Tongue (tissue), 2 donors: ENCODE results near the gene SMIM5. TPM values are rescaled to one million over a fixed set of nuclear protein-coding genes. Genes with fewer than 3 reads are reported as not detected.
"Not testable (repeated sequence)": the region's sequence is repeated elsewhere in the genome, so short reads cannot be mapped to it uniquely, and the experiment has no call there.

ENCODE experiments used
- DNase-seq: peaks from one replicate; pipeline ENCODE4 v3.0.0-alpha.2; 2015
- total RNA-seq: library from RNA; depleted of rRNA; stranded (reverse); fragments of >200 nt; gene quantifications from one replicate; pipeline ENCODE4 v1.2.3, GENCODE V29; 2014

The SMIM5 gene
- total RNA-seq, 1 donor from 2014 or later: 5.9 TPM

DNA sequence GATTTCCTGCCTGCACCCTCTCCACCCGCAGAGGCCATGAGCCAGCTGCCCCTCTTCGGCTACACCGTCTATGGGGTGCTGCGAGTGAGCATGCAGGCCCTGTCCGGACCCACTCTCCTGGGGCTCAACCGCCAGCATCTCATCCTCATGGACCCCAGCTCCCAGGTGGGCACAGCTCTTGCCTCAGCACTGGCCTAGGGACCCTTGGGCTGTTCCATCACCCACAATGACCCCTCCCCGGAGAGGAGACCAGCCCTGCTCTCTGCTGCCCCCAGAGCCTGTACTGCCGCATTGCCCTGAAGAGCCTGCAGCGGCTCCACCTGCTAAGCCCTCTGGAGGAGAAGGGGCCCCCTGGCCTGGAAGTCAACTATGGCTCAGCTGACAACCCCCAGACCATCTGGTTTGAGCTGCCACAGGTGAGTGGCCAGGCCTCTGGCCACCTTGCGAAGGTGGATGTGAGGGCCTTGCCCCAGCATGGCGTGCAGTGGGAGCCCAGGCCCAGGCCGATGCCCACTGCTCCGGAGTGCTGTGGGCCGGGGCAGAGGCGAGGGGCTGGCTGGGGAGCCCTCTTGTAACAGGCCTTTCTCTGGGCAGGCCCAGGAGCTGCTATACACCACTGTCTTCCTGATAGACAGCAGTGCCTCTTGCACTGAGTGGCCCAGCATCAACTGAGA is 7.3 kb upstream of the SMIM5 start:
- DNase-seq: peak; percentile 59

DNA sequence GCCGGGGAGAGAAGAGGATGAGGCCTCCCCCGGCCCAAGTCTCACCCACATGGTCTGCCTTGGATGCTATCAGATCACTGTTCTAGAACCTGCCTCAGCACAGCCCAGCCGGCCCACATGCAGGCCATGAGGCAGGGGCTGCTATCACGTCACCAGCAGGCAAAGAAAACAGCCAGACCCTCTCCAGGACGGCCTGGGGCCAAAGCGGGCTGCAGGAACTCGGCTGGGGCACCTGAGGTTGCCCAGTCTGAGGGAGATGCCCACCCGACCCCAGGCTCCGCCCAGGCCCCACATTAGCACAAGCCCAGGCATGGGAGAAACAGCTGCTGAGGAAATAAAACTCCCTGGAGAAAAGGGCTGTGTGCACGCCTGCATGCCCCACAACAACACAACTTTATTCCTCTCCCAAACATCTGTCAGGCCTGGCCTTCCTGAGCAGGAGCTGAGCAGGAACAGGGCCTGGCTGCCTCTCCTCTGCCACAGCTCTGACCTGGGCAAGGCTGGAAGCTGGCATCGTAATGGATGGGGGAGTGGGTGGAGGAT is 6.7 kb upstream of the SMIM5 start:
- DNase-seq: no peak

DNA sequence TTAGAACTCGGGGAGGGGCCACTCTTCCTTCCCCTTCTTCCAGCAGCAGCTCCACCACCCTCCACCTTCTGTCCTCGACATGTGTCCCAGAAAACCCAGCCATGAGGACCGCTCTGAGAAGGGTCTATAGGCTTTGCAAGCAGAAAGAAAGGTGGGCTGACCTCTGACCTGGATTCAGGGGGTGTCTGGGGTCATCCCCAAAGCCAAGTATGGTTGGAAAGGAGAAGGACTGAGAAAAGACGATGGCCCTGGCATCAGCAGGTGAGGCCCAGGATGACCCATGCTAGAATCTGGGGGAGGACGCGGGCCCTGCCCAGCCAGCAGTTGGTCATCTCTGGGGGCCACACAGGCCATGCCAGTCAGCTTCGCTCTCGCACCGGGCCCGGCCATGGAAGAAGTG is 6.1 kb upstream of the SMIM5 start:
- no peak for DNase-seq

DNA sequence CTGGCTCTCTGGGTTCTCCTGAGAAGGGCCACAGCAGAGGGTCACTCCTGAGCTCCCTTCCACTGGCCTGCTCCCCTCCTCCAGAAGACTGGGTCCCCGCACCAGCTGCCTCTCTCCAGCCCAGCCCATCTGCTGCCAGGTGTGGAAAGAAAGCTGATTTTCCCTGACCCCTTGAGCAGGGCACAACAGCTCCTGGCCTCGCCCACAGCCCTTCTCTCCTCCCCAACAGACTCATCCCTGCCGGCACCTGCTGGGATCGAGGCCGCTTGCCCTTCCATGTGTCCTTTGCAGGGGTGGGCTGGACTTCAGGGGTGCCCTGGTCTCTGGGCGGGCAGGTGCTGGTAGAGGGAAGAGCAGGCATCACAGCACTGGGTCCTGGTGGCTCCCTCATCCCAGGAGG is 4.8 kb upstream of the SMIM5 start:
- no peak for DNase-seq

DNA sequence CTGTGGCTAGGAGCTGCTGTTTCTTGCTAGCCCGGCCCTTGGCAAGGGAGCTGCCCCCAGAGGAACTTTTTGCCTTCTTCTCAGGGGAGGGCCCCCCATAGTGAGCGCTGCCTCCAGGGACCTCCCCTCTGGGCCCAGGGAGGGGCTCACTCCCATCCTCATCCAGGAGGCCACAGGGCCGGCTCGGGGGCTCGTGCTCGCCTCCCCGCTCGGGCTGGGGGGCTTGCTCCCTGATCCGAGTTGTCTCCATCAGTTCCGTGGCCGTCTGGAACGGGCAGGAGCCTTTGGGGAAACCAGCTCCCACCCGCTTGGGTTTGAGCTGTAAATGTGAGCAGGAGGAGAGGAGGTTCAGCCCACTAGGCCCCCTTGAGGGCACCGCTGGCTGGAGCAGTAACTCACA is 4.1 kb upstream of the SMIM5 start:
- no peak for DNase-seq

DNA sequence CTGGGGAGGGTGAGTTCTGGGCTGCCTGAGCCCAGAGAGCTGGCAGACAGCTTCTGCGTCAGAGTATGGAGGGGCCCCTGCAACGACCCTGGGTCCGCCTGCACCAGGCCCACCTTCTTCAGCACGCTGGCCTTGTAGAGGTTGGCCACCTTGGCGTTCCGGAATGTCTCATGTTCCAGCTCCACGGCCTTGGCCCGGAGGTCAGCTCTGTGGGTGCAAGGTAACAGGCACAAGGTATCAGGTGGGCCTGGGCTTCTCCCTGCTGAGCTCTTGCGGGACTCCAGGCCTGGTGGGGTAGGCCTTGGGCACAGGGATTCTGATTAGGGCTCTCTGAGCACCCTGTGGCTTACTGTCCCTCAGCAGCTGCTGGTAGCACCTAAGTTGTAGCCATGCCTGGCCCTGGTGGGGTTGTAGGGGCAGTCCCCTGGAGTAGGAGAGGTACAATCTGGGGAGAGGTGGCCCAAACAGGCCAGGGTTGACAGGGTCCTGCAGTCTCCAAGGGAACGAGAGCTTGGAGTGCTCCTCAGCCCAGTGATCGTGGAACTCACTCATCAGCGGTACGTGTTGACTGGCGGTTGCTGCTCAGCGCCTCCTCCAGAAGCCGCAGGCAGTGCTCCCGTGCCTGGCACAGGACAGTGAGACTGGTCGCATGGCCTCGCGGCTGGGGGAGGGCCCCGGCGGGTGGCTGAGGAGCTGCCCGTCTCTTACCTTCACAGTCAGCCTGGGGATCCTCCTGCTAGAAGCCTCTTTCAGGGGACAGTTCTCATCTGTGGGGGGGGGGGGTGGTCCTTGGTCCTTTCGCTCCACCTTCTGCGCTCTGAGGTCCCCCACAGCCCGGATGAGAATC is 2.9 kb upstream of the SMIM5 start:
- no peak for DNase-seq

DNA sequence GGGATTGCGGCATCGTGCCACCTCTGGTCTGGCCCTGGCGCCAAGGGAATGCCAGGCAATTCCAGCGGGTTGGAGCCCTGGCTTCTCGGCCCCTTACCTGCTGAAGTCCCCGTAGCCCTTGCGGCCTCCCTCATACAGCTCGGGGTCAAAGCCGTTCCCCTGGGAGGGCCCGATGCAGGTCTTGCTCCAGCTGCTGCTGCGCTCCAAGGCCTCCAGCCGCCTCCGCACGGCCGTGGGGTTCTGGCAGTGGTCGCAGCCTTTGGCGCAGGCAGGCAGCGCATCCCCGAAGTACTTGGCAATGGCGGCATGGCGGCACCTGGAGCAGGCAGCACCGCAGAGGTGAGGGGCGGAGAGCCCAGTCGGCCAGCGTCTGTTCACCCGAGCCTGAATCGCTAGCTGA is 1.9 kb upstream of the SMIM5 start:
- DNase-seq: no peak

DNA sequence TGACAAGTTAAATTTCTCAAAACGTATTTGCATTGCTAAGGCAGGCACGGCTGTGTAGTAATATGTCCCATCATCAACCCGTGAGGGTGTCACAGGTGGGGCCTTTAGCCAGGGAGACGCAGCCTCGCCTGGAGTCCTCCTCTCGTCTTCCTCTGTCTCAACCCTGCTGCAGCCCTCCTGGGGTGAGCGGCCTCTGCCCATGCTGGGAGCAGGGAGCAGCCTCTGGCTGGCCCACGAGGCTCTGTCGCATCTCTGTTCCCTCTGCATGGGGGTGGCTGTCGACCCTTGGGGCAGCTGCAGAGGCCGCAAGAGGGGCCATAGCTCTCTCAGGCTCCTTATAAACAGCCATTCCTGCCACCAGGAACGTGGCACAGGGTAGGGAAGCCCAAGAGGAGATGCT is 806 bp upstream of the SMIM5 start:
- DNase-seq: no peak

DNA sequence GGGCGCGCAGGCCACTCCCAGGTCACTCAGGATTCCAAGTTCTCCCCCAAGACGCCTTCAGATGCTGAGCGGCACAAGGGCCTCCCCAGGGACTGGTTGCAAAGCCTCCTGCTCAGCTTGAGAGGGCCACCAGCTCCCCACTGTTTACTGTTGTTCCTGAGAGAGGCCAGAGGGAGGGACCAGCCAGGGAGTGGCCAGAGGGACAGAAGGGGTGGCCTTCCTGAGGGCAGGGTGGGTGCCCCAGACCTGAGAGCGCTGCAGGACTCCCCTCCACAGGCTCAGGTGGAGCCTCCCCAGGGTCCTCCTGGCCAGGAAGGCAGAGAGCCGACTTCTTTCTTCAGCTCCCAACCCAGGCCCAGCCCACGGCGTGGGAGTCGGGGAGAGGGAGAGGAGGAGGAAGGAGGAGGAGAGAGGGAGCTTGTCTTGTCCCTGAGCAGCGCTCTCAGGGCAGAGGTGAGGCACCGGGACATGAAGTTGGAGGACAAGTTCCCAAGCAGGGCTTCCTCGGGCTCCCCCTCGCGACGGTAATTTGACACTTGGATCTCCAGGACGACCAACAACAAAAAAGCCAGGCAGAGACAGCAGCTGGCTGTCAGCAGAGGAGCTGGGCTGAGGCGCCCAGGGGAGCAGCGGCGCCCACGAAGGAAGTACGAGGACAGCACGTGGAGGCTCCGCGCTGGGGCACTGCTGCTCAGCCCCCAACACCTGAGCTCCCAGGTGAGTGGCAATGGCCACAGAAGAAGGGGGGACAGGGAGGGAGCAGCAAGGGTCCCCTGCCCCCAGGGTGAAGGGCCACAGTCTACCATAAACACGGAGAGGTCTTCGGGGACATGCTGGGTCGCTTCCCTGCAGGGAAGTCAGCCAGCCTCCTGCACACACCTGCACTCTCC is 497 bp downstream of the SMIM5 start:
- DNase-seq: peak; percentile 98

DNA sequence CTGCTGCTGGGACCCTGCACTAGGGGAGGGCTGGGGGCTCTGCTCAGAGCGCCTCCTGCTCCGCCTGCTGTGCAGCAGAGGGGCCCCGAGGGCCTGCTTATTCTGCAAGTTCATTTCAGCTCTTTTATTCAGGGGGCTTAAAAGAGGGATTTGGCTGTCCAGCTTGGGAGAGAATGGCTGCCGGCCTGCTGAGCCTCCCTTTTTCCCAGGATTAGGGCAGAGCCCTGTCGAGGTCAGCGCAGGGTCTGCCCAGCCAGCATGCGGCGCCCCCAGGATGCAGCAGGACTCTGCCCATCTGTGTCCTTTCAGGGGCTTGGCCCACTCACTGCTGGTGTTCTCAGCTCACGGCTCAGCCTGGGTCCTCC is 1.1 kb downstream of the SMIM5 start:
- DNase-seq: no peak

DNA sequence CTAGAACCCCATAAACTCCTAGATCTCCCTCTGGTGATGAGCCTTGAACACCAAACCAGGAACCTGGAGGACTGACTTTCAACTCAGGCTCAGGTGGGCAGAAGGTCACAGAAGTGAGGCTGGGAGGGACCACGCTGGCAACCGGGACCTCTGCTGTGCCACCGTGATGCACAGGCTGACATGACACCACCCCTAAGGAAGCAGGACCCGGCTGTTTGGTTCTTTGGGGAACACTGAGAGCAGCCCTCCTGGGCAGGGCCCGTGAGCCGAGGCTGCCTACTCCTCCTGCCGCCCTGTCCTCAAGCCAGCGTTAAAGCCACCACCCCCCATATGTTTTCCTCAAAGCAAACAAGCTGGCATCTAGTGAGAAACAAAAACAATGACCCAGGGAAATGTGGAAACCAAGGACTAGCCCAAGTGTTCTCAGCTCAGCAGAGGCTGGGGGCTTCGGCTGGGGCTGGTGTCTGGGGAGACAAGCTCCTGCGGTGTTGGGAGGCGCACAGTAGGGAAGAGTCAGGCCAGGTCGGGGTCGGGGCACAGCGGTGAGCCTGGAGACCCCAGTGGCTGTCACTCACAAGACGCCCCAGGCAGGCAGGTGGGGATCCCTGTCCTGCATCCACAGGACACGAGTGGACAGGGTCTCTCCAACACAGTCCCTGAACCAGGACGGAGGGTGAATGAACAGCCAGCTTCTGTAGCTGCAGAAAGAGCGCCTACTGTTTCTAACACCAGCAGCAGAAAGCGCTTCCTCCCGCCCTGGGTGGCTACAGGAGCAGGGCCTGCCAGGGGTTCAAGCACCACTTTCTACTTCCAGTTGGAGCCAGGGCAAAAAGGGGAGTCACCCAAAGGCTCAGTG is 1.7 kb downstream of the SMIM5 start:
- no peak for DNase-seq

DNA sequence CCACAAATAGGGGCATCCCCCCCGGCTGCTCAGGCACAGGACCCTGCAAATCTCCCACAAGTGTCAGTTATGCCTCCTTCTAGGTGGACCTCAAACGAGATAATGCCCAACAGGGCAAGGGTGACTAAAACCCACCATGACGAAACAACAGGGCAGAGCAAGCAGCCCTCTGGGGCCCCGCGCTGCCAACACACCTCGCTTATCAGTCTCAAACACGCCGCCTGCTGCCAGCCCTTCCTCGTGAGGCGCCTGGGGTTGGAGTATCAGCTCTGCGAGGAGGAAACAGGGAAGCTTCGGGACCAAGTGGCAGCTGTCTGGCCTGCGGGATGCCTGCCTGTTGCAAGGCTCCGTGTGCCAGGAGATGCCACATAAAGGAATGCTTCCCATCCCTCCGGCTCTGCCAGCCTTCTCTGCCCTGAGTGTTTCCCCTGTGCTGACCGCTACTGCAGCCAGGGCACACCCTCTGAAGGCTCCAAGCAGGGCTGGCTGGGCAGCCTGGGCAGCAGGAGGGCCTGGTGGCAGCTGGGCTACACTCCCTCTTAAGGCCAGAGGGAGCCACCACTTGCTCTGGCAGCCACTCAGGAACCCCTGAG is 2.5 kb downstream of the SMIM5 start:
- DNase-seq: peak; percentile 54

DNA sequence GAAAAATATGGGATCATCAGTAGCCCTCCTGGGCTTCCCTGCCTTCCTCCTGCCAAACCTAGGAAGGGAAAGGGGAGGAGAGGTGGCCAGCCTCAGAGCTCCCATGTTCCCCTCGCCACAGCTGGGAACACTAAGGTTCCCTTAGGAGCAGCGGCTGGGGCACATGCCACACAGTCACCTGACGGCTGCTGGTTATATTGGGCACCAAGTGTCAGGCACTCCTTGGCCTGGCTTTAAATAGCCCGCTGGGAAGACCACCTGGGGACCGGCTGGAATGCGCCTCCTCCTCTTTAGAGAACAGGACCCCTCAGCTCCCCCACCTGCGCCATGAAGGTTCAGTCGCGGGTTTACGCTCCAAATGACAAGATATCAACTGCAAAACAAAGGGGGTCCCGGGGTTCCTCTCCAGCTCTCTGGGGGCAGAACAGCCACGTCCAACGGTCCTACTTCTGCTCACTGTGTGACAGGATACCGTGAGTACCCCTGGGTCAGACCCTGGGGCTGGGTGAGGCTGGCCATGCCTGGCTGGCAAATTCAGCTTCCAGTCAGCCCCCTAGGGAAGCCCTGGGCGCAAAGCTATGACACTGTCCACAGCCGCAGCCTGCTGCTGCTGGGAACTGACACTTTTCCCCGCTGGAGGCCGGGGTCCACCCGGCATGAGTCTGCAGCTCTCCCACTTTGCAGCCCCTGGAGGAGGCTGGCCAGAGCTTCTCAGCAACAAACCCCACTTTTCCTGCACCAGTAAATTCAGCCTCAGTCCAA is 3.3 kb downstream of the SMIM5 start:
- DNase-seq: no peak

DNA sequence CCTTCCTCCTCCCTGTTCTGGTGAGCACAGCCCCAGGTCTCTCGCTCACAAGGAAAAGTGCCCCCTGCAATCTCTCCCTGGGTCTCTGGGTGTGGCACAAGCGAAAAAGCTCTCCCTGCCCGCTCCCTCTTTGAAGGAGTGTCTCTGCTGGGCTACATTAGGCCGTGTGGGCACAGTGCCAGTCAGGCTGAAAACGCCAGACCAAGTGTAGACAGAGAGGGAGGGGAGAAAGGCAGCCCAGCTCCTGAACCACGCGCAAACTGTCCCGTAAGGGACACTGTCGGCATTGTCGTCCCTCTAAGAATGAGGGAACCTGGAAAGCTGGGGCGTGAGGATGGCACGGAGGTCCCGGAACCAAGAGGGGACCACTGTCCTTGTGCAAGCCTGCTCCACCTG is 3.9 kb downstream of the SMIM5 start:
- peak; percentile 78 for DNase-seq

DNA sequence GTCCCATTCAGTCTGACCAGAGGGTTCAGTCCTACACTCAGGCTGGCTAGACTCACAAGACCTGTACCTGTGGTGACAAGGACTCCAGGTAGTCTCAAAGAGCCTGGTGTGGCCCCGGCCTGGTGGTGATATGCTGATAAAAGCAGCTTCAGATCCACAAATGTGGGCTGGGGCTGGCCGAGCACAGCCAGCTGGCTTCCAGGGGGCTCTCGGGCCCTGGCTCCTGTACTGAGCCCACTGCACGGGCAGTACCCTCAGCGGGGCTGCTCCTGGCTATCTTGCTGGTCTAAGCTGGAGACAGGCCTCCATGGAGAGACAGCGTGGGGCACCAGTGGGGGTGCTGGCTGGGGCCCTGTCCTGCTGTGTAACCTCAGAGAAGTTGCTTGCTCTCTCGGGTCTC is 4.3 kb downstream of the SMIM5 start:
- DNase-seq: no peak

DNA sequence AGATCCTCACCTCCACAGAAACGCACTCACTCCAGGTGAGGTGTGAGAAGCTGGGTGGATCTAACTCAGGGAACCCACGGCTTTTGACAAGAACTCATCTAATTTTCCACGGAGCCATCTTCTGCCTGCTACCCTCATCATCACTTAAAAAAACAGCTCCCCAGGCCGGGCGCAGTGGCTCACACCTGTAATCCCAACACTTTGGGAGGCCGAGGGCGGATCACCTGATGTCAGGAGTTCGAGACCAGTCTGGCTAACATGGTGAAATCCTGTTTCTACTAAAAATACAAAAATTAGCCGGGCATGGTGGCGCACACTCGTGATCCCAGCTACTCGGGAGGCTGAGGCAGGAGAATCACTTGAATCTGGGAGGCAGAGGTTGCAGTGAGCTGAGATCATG is 4.8 kb downstream of the SMIM5 start:
- DNase-seq: not testable (repeated sequence)

DNA sequence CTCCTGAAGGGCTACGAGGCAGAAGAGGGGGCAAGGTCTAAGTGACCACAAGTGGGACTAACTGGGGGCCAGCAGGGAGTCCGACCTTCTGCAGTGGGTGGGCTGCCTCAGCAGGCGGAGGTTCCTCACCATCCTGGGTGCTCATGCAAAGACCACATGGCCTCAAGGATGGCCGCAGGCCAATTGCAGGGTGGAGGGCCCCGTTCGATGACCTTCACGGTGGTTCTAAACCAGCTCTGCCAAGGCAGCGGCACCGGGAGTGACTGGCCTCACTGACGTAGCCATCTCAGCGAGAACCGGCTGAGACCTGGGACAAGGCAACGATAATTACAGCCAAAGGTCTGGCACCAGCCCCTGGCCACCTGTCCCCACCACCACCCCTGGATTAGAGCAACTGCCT is 5.7 kb downstream of the SMIM5 start:
- DNase-seq: no peak

DNA sequence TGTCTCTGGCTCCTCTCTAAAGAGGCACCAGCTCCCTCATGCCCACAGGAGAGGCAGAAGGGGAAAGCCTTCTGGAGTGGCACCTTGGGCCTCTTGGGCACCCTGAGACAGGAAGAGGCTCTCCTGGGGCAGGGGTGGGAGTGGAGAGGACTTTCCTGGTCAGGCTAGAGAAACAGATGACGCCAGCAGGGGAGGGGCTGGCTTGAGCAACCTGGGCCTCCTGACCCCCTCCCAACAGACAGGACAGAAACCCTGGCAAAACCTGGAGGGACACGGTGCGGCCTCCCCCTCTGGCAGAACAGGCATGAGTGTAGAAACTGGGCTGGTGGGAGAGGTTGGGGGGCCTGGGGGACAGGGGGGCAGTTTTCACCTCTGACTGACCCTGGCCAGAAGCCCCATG is 6.1 kb downstream of the SMIM5 start:
- DNase-seq: no peak

DNA sequence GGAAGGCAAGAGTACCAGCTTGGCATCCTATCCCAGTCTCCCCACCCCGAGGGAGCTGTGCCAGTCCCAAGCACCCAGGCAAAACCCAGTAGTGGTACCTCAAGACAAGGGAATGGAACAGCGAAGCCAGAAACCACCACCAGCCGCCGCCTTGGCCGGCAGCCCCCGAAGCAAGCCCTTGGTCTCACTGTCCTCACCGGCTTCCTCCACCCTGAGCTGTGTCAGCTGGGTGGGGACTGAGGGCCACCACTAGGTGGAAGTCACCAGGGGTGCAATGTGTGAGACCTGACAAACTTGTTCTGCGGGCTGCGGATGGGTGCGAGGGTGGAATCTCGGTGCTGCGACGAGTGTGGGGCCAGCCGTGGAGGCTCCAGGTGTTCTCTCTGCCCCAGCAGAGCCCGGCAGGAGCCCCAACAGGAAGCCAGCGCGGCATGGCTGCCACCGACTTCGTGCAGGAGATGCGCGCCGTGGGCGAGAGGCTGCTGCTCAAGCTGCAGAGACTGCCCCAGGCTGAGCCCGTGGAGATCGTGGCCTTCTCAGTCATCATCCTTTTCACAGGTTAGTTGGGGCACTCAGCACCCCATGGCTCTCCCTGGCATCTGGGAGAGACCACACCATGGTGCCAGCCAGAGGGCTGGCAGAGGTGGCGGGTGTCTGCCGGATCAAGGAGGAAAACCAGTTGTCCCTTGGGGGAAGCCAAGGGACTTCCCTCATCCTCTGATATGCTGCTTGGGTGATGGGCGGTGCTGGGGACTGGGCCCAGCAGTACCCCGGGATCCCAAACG is 6.7 kb downstream of the SMIM5 start:
- DNase-seq: peak; percentile 67
